ENCODE measurements around the gene SLC7A9.
"Not testable (repeated sequence)": the region's sequence is repeated elsewhere in the genome, so short reads cannot be mapped to it uniquely, and the experiment has no call there.

Gene SLC7A9

GRCh38 chr19:32876236-32876918 is 6.8 kb upstream of the SLC7A9 start:
- peaks cover 7% of the 10 kb centered on the region for H3K4me1 Mint-ChIP-seq (ENCODE audit: low read depth)
- H3K4me3 Mint-ChIP-seq = no peak overlapping the region
- H3K27me3 Mint-ChIP-seq = no peaks in the 10 kb centered on the region
- peaks cover 15% of the 10 kb centered on the region for H3K36me3 Mint-ChIP-seq (ENCODE audit: low read depth)
- H3K27ac Mint-ChIP-seq = no peak overlapping the region
- DNase-seq = no peak
- no peaks in the 10 kb centered on the region for H3K9me3 Mint-ChIP-seq

GRCh38 chr19:32875428-32875827 is 5.9 kb upstream of the SLC7A9 start:
- no peak for DNase-seq
- Mint-ChIP-seq H3K4me1 (ENCODE audit: low read depth) (peaks cover 7% of the 10 kb centered on the region), H3K27ac (no peak overlapping the region), H3K9me3 (no peaks in the 10 kb centered on the region), H3K27me3 (no peaks in the 10 kb centered on the region), H3K36me3 (ENCODE audit: low read depth) (peaks cover 15% of the 10 kb centered on the region), H3K4me3 (no peak overlapping the region)

GRCh38 chr19:32874605-32875004 is 5.0 kb upstream of the SLC7A9 start:
- DNase-seq = no peak
- H3K27ac Mint-ChIP-seq = no peak overlapping the region
- H3K4me3 Mint-ChIP-seq = no peak overlapping the region
- no peaks in the 10 kb centered on the region for H3K9me3 Mint-ChIP-seq
- H3K27me3 Mint-ChIP-seq = no peaks in the 10 kb centered on the region
- H3K36me3 Mint-ChIP-seq (ENCODE audit: low read depth) = peaks cover 12% of the 10 kb centered on the region
- peaks cover 7% of the 10 kb centered on the region for H3K4me1 Mint-ChIP-seq (ENCODE audit: low read depth)

GRCh38 chr19:32873247-32873959 is 3.8 kb upstream of the SLC7A9 start:
- H3K9me3 Mint-ChIP-seq = no peaks in the 10 kb centered on the region
- H3K27me3 Mint-ChIP-seq = no peaks in the 10 kb centered on the region
- H3K4me1 Mint-ChIP-seq (ENCODE audit: low read depth) = peaks cover 7% of the 10 kb centered on the region
- peaks cover 5% of the 10 kb centered on the region for H3K36me3 Mint-ChIP-seq (ENCODE audit: low read depth)
- no peak for DNase-seq
- no peak overlapping the region for H3K4me3 Mint-ChIP-seq
- no peak overlapping the region for H3K27ac Mint-ChIP-seq

GRCh38 chr19:32872391-32872790 is 2.8 kb upstream of the SLC7A9 start:
- H3K9me3 Mint-ChIP-seq = no peaks in the 10 kb centered on the region
- H3K36me3 Mint-ChIP-seq (ENCODE audit: low read depth) = no peaks in the 10 kb centered on the region
- peaks cover 7% of the 10 kb centered on the region for H3K4me1 Mint-ChIP-seq (ENCODE audit: low read depth)
- DNase-seq = no peak
- H3K4me3 Mint-ChIP-seq = no peak overlapping the region
- H3K27ac Mint-ChIP-seq = no peak overlapping the region
- H3K27me3 Mint-ChIP-seq = no peaks in the 10 kb centered on the region

GRCh38 chr19:32870981-32871451 is 1.4 kb upstream of the SLC7A9 start:
- Mint-ChIP-seq H3K9me3 (no peaks in the 10 kb centered on the region), H3K27ac (no peak overlapping the region), H3K36me3 (ENCODE audit: low read depth) (no peaks in the 10 kb centered on the region), H3K27me3 (no peaks in the 10 kb centered on the region), H3K4me3 (no peak overlapping the region), H3K4me1 (ENCODE audit: low read depth) (peaks cover 7% of the 10 kb centered on the region)
- DNase-seq = no peak

- Mint-ChIP-seq H3K27me3 (no peaks in the 10 kb centered on the region), H3K4me3 (no peak overlapping the region), H3K9me3 (no peaks in the 10 kb centered on the region), H3K4me1 (ENCODE audit: low read depth) (peaks cover 7% of the 10 kb centered on the region), H3K36me3 (ENCODE audit: low read depth) (no peaks in the 10 kb centered on the region), H3K27ac (no peak overlapping the region)
- DNase-seq = no peak
Measured at GRCh38 chr19:32869966-32870573, 503 bp upstream of the SLC7A9 start.

GRCh38 chr19:32868206-32868950 is 1.2 kb downstream of the SLC7A9 start:
- no peak overlapping the region for H3K4me3 Mint-ChIP-seq
- no peaks in the 10 kb centered on the region for H3K27me3 Mint-ChIP-seq
- DNase-seq = no peak
- no peaks in the 10 kb centered on the region for H3K36me3 Mint-ChIP-seq (ENCODE audit: low read depth)
- no peaks in the 10 kb centered on the region for H3K9me3 Mint-ChIP-seq
- no peak overlapping the region for H3K27ac Mint-ChIP-seq
- H3K4me1 Mint-ChIP-seq (ENCODE audit: low read depth) = peaks cover 2% of the 10 kb centered on the region

GRCh38 chr19:32867436-32867835 is 2.1 kb downstream of the SLC7A9 start:
- H3K27ac Mint-ChIP-seq; H3K9me3 Mint-ChIP-seq; H3K4me1 Mint-ChIP-seq (ENCODE audit: low read depth); H3K4me3 Mint-ChIP-seq; H3K36me3 Mint-ChIP-seq (ENCODE audit: low read depth); DNase-seq; H3K27me3 Mint-ChIP-seq: not testable (repeated sequence)

- H3K27me3 Mint-ChIP-seq = no peaks in the 10 kb centered on the region
- H3K4me3 Mint-ChIP-seq = no peak overlapping the region
- H3K4me1 Mint-ChIP-seq (ENCODE audit: low read depth) = no peaks in the 10 kb centered on the region
- H3K36me3 Mint-ChIP-seq (ENCODE audit: low read depth) = no peaks in the 10 kb centered on the region
- DNase-seq = no peak
- no peak overlapping the region for H3K27ac Mint-ChIP-seq
- no peaks in the 10 kb centered on the region for H3K9me3 Mint-ChIP-seq
Measured at GRCh38 chr19:32866564-32867265, 2.9 kb downstream of the SLC7A9 start.

- Mint-ChIP-seq H3K36me3 (ENCODE audit: low read depth) (no peaks in the 10 kb centered on the region), H3K9me3 (no peaks in the 10 kb centered on the region), H3K27ac (no peak overlapping the region), H3K4me1 (ENCODE audit: low read depth) (no peaks in the 10 kb centered on the region), H3K4me3 (no peak overlapping the region), H3K27me3 (no peaks in the 10 kb centered on the region)
- DNase-seq = no peak
Measured at GRCh38 chr19:32866061-32866460, 3.5 kb downstream of the SLC7A9 start.

GRCh38 chr19:32865326-32865725 is 4.2 kb downstream of the SLC7A9 start:
- Mint-ChIP-seq H3K9me3 (no peaks in the 10 kb centered on the region), H3K27ac (no peak overlapping the region), H3K27me3 (no peaks in the 10 kb centered on the region), H3K4me1 (ENCODE audit: low read depth) (no peaks in the 10 kb centered on the region), H3K4me3 (no peak overlapping the region), H3K36me3 (ENCODE audit: low read depth) (no peaks in the 10 kb centered on the region)
- no peak for DNase-seq

GRCh38 chr19:32864318-32865007 is 5.1 kb downstream of the SLC7A9 start:
- Mint-ChIP-seq H3K27me3 (no peaks in the 10 kb centered on the region), H3K27ac (no peak overlapping the region), H3K4me1 (ENCODE audit: low read depth) (no peaks in the 10 kb centered on the region), H3K36me3 (ENCODE audit: low read depth) (no peaks in the 10 kb centered on the region), H3K9me3 (no peaks in the 10 kb centered on the region), H3K4me3 (no peak overlapping the region)
- no peak for DNase-seq

- H3K27me3 Mint-ChIP-seq = no peaks in the 10 kb centered on the region
- no peak overlapping the region for H3K4me3 Mint-ChIP-seq
- H3K27ac Mint-ChIP-seq = no peak overlapping the region
- no peak for DNase-seq
- H3K9me3 Mint-ChIP-seq = no peaks in the 10 kb centered on the region
- H3K36me3 Mint-ChIP-seq (ENCODE audit: low read depth) = no peaks in the 10 kb centered on the region
- no peaks in the 10 kb centered on the region for H3K4me1 Mint-ChIP-seq (ENCODE audit: low read depth)
Measured at GRCh38 chr19:32863841-32864240, 5.7 kb downstream of the SLC7A9 start.
